A549 treated with ZK216348 at 1 μM for 4 hours (cell line): Measurements from ENCODE around the gene DHRS7. TPM values are rescaled to one million over a fixed set of nuclear protein-coding genes. Genes with fewer than 3 reads are reported as not detected.

Experiments used
- total RNA-seq: library from RNA; stranded (reverse); fragments of 200-300 nt; extraction: Qiagen RNA extraction; gene quantifications from 5 replicates; pipeline ENCODE4 v1.2.3, GENCODE V29; 2022; ENCODE audit warnings: low read depth

DHRS7 gene
- total RNA-seq = 80.4 to 84.4 TPM (median 82.6 TPM) in 5 replicates

DNA sequence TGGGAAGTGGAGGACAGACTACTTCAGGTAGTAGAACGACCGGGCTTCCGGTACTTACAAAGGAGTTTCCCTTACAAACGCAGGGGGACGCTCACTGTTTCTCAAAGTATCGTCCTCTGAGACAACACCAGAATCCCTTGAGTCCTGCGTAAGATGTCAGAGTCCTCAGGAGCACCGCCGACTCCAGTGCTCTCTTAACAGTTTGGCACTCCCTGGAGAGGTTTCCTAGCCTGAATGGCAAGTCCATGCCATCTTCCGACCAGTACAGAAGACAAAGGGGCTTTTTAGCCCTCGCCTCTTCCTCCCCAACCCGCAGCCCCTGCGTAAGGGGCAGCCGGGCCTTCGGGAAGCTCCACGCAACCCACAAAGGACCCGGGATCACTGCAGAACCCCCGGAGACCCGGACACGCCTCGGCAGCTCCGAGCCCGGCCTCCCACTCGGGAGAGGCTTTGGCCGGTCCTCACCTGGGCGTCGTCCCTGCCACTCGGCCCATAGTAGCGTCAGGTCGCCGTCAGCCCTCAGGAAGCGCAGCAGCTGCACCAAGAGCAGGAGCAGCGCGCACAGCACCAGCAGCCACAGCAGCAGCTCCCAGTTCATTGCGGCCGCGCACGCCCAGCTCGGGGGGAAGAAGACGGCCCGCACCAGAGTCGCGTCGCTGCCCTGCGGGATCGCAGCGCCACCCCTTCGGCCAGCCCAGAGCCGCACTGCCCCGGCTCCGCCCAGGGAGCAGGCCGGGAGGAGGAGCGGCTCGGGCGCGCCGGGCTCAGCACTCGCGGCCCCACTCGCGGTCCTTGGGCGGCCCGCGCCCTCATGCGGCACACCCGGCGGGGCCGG, at the start of gene DHRS7:
Gene DHRS7, minus strand, starts transcription at position 687 of the 835 bp plus-strand sequence. Its CDS starts 89 bp downstream, at position 598.

Other genes starting within 250 kb of the DHRS7 start
- not detected in 5 replicates for gene LRRC9, start 245.3 kb downstream of the DHRS7 start, total RNA-seq
- gene PCNX4, start 73.5 kb downstream of the DHRS7 start, total RNA-seq = 23.9 to 45.9 TPM (median 29.7 TPM) in 5 replicates
- 31.6 to 49.2 TPM (median 36.8 TPM) in 5 replicates for gene PPM1A, start 83.8 kb upstream of the DHRS7 start, total RNA-seq